WTC11 (cell line): ENCODE data around the gene PPHLN1. TPM values are rescaled to one million over a fixed set of nuclear protein-coding genes. Genes with fewer than 3 reads are reported as not detected.

ENCODE experiments used
- ATAC-seq: fragments of 200-7000 bp; cut with Tn5 transposase; 2 replicates; pipeline ENCODE4 v1.10.0; 2021; ENCODE audit warnings: mild to moderate bottlenecking, moderate library complexity
- CTCF ChIA-PET: fragments of 300-600 bp; sonication (Branson Sonifier 250); formaldehyde crosslinking; loops from one replicate; lab custom pipeline; 2021; ENCODE audit warnings: antibody characterized with exemption; lab: Charles Lee
- POLR2A ChIA-PET: fragments of 350-600 bp; sonication (Branson Sonifier 250); formaldehyde crosslinking; loops from one replicate; lab custom pipeline; 2021; ENCODE audit warnings: antibody characterized with exemption; lab: Charles Lee
- DNase-seq: peaks from one replicate; pipeline ENCODE4 v3.0.0; 2021; ENCODE audit warnings: low spot score
- H3K27ac Mint-ChIP-seq: 2 replicates; pipeline ENCODE4 v1.8.0; 2021; ENCODE audit warnings: mixed read lengths
- H3K27me3 Mint-ChIP-seq: 2 replicates; pipeline ENCODE4 v1.8.0; 2021; ENCODE audit warnings: low read depth, mild to moderate bottlenecking, moderate library complexity, mixed read lengths
- H3K36me3 Mint-ChIP-seq: 2 replicates; pipeline ENCODE4 v1.8.0; 2021; ENCODE audit warnings: mixed read lengths
- H3K4me1 Mint-ChIP-seq: 2 replicates; pipeline ENCODE4 v1.8.0; 2022; ENCODE audit warnings: mixed read lengths
- H3K4me3 Mint-ChIP-seq: 2 replicates; pipeline ENCODE4 v1.8.0; 2021; ENCODE audit warnings: mild to moderate bottlenecking, moderate library complexity, mixed read lengths
- H3K9me3 Mint-ChIP-seq: 2 replicates; pipeline ENCODE4 v1.8.0; 2021; ENCODE audit warnings: mixed read lengths
- FOXJ3 ChIP-seq: sonication (generic); formaldehyde crosslinking; IDR thresholded peaks from 2 replicates; pipeline ENCODE4 v1.9.0; 2021; ENCODE audit warnings: missing genetic modification reagents, mild to moderate bottlenecking, borderline replicate concordance
- IRF2 ChIP-seq: sonication (generic); formaldehyde crosslinking; IDR thresholded peaks from 2 replicates; pipeline ENCODE4 v1.8.0; 2022; ENCODE audit warnings: low read depth, missing genetic modification reagents, borderline replicate concordance
- MAX ChIP-seq: sonication (generic); formaldehyde crosslinking; IDR thresholded peaks from 2 replicates; pipeline ENCODE4 v1.8.0; 2022; ENCODE audit warnings: mild to moderate bottlenecking, missing genetic modification reagents
- MYBL2 ChIP-seq: sonication (generic); formaldehyde crosslinking; IDR thresholded peaks from 2 replicates; pipeline ENCODE4 v1.8.1; 2023; ENCODE audit warnings: mild to moderate bottlenecking, moderate library complexity, missing genetic modification reagents
- NFATC4 ChIP-seq: fragments of 250-450 bp; sonication (Bioruptor Pico); IDR thresholded peaks from 2 replicates; pipeline ENCODE4 v1.9.0; 2021; ENCODE audit warnings: mild to moderate bottlenecking
- RELA ChIP-seq: sonication (generic); formaldehyde crosslinking; IDR thresholded peaks from 2 replicates; pipeline ENCODE4 v1.8.1; 2022; ENCODE audit warnings: missing genetic modification reagents, mild to moderate bottlenecking, borderline replicate concordance
- SOX15 ChIP-seq: fragments of 250-450 bp; sonication (Bioruptor Pico); IDR thresholded peaks from 2 replicates; pipeline ENCODE4 v1.9.0; 2021; ENCODE audit warnings: mild to moderate bottlenecking
- TEAD1 ChIP-seq: sonication (generic); formaldehyde crosslinking; IDR thresholded peaks from 2 replicates; pipeline ENCODE4 v1.8.0; 2022; ENCODE audit warnings: mild to moderate bottlenecking, missing genetic modification reagents
- USF2 ChIP-seq: sonication (generic); formaldehyde crosslinking; IDR thresholded peaks from 2 replicates; pipeline ENCODE4 v1.8.1; 2023; ENCODE audit warnings: mild to moderate bottlenecking, missing genetic modification reagents, moderate library complexity
- ZBTB43 ChIP-seq: sonication (generic); formaldehyde crosslinking; IDR thresholded peaks from 2 replicates; pipeline ENCODE4 v1.8.1; 2023; ENCODE audit warnings: mild to moderate bottlenecking, missing genetic modification reagents
- ZNF232 ChIP-seq: sonication (generic); formaldehyde crosslinking; IDR thresholded peaks from 2 replicates; pipeline ENCODE4 v1.8.0; 2022; ENCODE audit warnings: mild to moderate bottlenecking, missing genetic modification reagents
- ZNF263 ChIP-seq: sonication (generic); formaldehyde crosslinking; IDR thresholded peaks from 2 replicates; pipeline ENCODE4 v1.8.1; 2022; ENCODE audit warnings: low read depth, mild to moderate bottlenecking, moderate library complexity, missing genetic modification reagents
- ZNF423 ChIP-seq: fragments of 250-450 bp; sonication (Bioruptor Pico); IDR thresholded peaks from 2 replicates; pipeline ENCODE4 v2.1.2; 2022; ENCODE audit warnings: mild to moderate bottlenecking, moderate library complexity
- ZNF532 ChIP-seq: fragments of 250-450 bp; sonication (Bioruptor Pico); IDR thresholded peaks from 2 replicates; pipeline ENCODE4 v1.9.0; 2021; ENCODE audit warnings: mild to moderate bottlenecking, borderline replicate concordance
- total RNA-seq: library from RNA; stranded (reverse); gene quantifications from 3 replicates; pipeline ENCODE4 v1.2.3, GENCODE V29; 2021
- TF ChIP-seq, protein P1 (sequence below): sonication (generic); formaldehyde crosslinking; IDR thresholded peaks from 2 replicates; pipeline ENCODE4 v1.8.1; 2022; ENCODE audit warnings: mild to moderate bottlenecking, moderate library complexity, missing genetic modification reagents
- TF ChIP-seq, protein P2 (sequence below): sonication (generic); formaldehyde crosslinking; IDR thresholded peaks from 2 replicates; pipeline ENCODE4 v1.8.0; 2022; ENCODE audit warnings: mild to moderate bottlenecking, missing genetic modification reagents

The PPHLN1 gene
- total RNA-seq, 1 experiment from 2014 or later, result 61.1 TPM

DNA sequence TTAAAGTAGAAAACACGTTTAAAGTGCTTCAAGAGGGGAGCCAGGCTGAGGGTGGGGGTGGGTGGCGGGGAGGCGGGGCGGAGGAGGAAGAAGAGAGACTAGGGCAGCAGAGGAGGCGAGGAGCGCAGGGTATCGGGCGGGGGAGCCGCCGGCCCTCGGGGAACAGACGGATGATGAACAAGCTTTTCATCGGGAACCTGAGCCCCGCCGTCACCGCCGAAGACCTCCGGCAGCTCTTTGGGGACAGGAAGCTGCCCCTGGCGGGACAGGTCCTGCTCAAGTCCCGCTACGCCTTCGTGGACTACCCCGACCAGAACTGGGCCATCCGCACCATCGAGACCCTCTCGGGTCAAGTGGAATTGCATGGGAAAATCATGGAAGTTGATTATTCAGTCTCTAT lies 39.2 kb upstream of the PPHLN1 start (continued):
- TF ChIP-seq USF2 (CRISPR knock-in tag), result no peak
- TF ChIP-seq IRF2 (CRISPR knock-in tag), result no peak
- TF ChIP-seq, protein P1, sequence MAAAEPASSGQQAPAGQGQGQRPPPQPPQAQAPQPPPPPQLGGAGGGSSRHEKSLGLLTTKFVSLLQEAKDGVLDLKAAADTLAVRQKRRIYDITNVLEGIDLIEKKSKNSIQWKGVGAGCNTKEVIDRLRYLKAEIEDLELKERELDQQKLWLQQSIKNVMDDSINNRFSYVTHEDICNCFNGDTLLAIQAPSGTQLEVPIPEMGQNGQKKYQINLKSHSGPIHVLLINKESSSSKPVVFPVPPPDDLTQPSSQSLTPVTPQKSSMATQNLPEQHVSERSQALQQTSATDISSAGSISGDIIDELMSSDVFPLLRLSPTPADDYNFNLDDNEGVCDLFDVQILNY, result no peak
- no peak for TF ChIP-seq ZNF263 (CRISPR knock-in tag)

- no peak for ATAC-seq
- H3K27ac Mint-ChIP-seq, result no peak overlapping the region
- POLR2A ChIA-PET, result no interaction called here
- no peak for DNase-seq
- no peaks in the 10 kb centered on the region for H3K36me3 Mint-ChIP-seq
- H3K4me3 Mint-ChIP-seq, result no peak overlapping the region
- no peaks in the 10 kb centered on the region; the same call in 1 of the 2 replicates for H3K27me3 Mint-ChIP-seq
- H3K4me1 Mint-ChIP-seq, result no peaks in the 10 kb centered on the region
- CTCF ChIA-PET, result no interaction called here
- H3K9me3 Mint-ChIP-seq, result no peaks in the 10 kb centered on the region
- TF ChIP-seq MYBL2, result no peak
- TF ChIP-seq NFATC4, result no peak
- no peak for TF ChIP-seq ZBTB43 (CRISPR knock-in tag)
- TF ChIP-seq, protein P2, sequence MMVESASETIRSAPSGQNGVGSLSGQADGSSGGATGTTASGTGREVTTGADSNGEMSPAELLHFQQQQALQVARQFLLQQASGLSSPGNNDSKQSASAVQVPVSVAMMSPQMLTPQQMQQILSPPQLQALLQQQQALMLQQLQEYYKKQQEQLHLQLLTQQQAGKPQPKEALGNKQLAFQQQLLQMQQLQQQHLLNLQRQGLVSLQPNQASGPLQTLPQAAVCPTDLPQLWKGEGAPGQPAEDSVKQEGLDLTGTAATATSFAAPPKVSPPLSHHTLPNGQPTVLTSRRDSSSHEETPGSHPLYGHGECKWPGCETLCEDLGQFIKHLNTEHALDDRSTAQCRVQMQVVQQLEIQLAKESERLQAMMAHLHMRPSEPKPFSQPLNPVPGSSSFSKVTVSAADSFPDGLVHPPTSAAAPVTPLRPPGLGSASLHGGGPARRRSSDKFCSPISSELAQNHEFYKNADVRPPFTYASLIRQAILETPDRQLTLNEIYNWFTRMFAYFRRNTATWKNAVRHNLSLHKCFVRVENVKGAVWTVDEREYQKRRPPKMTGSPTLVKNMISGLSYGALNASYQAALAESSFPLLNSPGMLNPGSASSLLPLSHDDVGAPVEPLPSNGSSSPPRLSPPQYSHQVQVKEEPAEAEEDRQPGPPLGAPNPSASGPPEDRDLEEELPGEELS (CRISPR knock-in tag), result no peak
- no peak for TF ChIP-seq ZNF532 (CRISPR knock-in tag)
- TF ChIP-seq RELA (CRISPR knock-in tag), result no peak
- TF ChIP-seq FOXJ3 (CRISPR knock-in tag), result no peak
- TF ChIP-seq ZNF423 (CRISPR knock-in tag), result no peak
- no peak for TF ChIP-seq MAX (CRISPR knock-in tag)
Measured at GRCh38 chr12:42288544-42288943, 37.4 kb upstream of the PPHLN1 start.

- TF ChIP-seq TEAD1 (CRISPR knock-in tag), result no peak
- TF ChIP-seq SOX15 (CRISPR knock-in tag), result no peak
- no peak for TF ChIP-seq ZNF232 (CRISPR knock-in tag)
- TF ChIP-seq IRF2 (CRISPR knock-in tag), result no peak
- no peak for TF ChIP-seq MYBL2
- Mint-ChIP-seq H3K4me1 (no peaks in the 10 kb centered on the region), H3K27ac (no peak overlapping the region), H3K9me3 (no peaks in the 10 kb centered on the region), H3K4me3 (no peak overlapping the region), H3K36me3 (no peaks in the 10 kb centered on the region), H3K27me3 (no peaks in the 10 kb centered on the region; the same call in 1 of the 2 replicates)
- DNase-seq, result no peak
- no peak for ATAC-seq
- CTCF ChIA-PET, result interaction anchor here (0.5 to 0.6 kb wide), 3 partner anchors 86 to 382 kb away, joined by 3 read pairs; no protein-coding TSS in a partner anchor
- POLR2A ChIA-PET, result interaction anchor here (0.7 kb wide), 1 partner anchor 416 kb away, joined by 3 read pairs; no protein-coding TSS in a partner anchor
Measured at GRCh38 chr12:42291680-42292079, 34.3 kb upstream of the PPHLN1 start.
